Thoracic aorta (tissue), 2 donors: Measurements from ENCODE around the gene NHLRC2. TPM values are rescaled to one million over a fixed set of nuclear protein-coding genes. Genes with fewer than 3 reads are reported as not detected.

Experiments used
- ATAC-seq: fragments of 150-250 bp; one replicate; pipeline ENCODE4 v1.8.0; 2017; ENCODE audit warnings: low read depth; ENCODE audit not compliant: insufficient number of reproducible peaks, low FRiP score
- DNase-seq: peaks from one replicate; pipeline ENCODE4 v3.0.0-alpha.2; 2020; ENCODE audit warnings: low spot score
- H3K27ac ChIP-seq, 2 donors: fragments of 200-600 bp; sonication (generic); 1 replicate in 1 of 2; 2 replicates in 1 of 2; pipeline ENCODE4 v1.5.1; 2016; ENCODE audit warnings: mild to moderate bottlenecking in 2 of 2, moderate library complexity in 2 of 2
- H3K27me3 ChIP-seq: fragments of 200-600 bp; sonication (generic); replicated peaks from 2 replicates; pipeline ENCODE4 v1.6.0; 2016; ENCODE audit warnings: mild to moderate bottlenecking; ENCODE audit not compliant: insufficient read depth
- H3K36me3 ChIP-seq: fragments of 200-600 bp; sonication (generic); one replicate; pipeline ENCODE4 v1.5.1; 2016
- H3K4me1 ChIP-seq, 2 donors: fragments of 200-600 bp; sonication (generic); 1 replicate in 1 of 2; 2 replicates in 1 of 2; pipeline versions ENCODE4 v1.5.1 to v1.6.0; 2016; ENCODE audit warnings: low read depth in 2 of 2, mild to moderate bottlenecking in 1 of 2; ENCODE audit not compliant: control insufficient read depth in 1 of 2
- H3K4me3 ChIP-seq: fragments of 200-600 bp; sonication (generic); 2 replicates; pipeline ENCODE4 v1.5.1; 2016; ENCODE audit warnings: mild to moderate bottlenecking
- H3K9me3 ChIP-seq: fragments of 200-600 bp; sonication (generic); 2 replicates; pipeline ENCODE4 v1.5.1; 2016
- total RNA-seq, 2 donors: library from RNA; depleted of rRNA; stranded (reverse); fragments of >200 nt; gene quantifications; one replicate each; pipeline versions ENCODE4 v1.1.0 to v1.2.3, GENCODE V29; 2016
- TF ChIP-seq, protein P1 (sequence below): fragments of 200-600 bp; sonication (generic); IDR thresholded peaks from one replicate; pipeline ENCODE4 v1.5.1; 2019; ENCODE audit warnings: antibody characterized with exemption

Gene NHLRC2
- total RNA-seq, 2 donors from 2014 or later, result 21.9 to 56.5 TPM

DNA sequence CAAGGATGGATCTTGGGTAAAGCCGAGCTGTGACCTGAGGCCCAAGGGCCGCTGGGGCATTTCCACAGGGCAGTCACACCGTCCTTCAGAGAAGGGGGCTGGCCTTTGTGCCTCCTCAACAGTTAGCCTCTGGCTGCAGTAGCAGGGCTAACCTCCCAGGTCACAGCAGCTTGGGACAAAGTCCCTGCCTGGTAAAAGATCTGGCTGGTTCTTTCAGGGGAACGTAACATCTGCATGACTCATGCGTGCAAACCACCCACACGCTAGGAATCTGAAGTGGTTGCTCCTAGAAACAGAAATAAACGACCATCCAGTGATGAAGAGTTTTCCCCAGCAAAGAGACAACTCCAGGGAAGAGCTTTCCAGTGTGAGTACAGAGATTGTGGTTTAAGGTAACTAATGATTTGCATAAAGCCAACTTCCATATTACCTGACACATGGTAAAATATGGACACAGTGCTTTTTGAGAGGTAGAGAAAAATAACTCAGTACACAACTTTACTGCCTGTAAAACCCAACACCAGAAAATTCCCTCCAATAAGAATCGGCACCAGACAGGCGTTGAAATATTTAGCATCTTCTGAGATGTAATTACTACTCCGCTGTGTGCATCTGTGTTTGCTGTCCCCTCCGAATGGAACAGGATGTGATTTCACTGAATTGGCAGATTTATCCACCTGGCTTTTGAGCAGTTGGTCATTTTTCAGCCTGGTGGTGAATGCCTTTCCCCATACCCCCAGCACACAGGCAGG lies 104.3 kb downstream of the NHLRC2 start:
- ATAC-seq (peak; percentile 94), DNase-seq (no peak)
- Histone ChIP-seq H3K4me3 (no peak overlapping the region), H3K36me3 (no peaks in the 10 kb centered on the region), H3K9me3 (no peaks in the 10 kb centered on the region), H3K27ac (peak overlapping the region; percentile 31 to 71), H3K27me3 (no peaks in the 10 kb centered on the region), H3K4me1 (peaks cover 3 to 30% of the 10 kb centered on the region in 2 donors)
- TF ChIP-seq, protein P1, sequence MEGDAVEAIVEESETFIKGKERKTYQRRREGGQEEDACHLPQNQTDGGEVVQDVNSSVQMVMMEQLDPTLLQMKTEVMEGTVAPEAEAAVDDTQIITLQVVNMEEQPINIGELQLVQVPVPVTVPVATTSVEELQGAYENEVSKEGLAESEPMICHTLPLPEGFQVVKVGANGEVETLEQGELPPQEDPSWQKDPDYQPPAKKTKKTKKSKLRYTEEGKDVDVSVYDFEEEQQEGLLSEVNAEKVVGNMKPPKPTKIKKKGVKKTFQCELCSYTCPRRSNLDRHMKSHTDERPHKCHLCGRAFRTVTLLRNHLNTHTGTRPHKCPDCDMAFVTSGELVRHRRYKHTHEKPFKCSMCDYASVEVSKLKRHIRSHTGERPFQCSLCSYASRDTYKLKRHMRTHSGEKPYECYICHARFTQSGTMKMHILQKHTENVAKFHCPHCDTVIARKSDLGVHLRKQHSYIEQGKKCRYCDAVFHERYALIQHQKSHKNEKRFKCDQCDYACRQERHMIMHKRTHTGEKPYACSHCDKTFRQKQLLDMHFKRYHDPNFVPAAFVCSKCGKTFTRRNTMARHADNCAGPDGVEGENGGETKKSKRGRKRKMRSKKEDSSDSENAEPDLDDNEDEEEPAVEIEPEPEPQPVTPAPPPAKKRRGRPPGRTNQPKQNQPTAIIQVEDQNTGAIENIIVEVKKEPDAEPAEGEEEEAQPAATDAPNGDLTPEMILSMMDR, result no peak

DNA sequence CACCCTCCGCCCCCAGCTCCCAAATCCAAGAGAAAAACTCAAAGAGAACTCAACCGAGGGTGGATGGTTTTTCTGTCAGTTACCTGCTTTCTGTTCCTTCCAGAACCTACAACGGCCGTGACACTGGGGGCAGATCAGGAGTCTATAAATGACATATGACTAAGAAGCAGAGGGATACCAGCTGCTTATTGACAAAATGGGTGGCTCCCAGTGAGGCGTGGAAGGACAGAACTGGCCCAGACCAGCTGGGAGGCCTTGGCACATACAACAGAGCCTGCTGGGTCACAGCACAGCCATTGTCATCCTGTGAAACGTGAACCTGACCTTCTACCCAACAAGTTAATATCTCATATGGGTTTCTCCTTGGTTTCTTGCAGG lies 104.9 kb downstream of the NHLRC2 start:
- Histone ChIP-seq H3K27ac (peak overlapping the region in 1 of 2 donors; percentile 23), H3K4me3 (no peak overlapping the region), H3K4me1 (peaks cover 3 to 30% of the 10 kb centered on the region in 2 donors), H3K36me3 (no peaks in the 10 kb centered on the region), H3K9me3 (no peaks in the 10 kb centered on the region), H3K27me3 (no peaks in the 10 kb centered on the region)
- TF ChIP-seq, protein P1, result no peak
- no peak for DNase-seq
- no peak for ATAC-seq

DNA sequence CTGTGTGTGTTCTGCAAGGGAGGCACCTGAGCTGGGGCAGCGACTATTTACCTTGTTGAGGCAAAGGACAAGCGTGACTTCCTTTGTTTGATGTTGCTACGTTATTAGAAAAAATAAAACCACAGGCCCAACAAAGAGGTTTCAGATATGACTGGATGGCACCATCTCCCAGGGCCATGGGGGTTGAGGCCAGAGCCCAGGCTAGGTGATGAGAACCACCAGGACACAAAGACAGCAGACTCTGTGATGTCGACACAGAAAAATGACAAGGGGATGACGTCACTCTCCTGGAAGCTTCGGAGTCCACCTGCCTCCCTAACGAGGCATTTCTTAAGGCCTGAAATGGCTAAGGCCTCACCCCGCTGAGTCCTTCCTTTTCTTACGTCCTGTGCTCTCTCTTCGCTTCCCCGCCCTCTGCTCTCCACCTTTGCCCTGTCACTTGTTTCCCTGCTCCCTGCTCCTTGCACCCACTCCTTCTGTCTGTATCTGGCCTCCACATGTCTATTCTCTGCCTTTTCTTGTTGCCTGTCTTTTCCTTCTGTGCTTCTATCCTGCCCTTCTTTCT lies 106.2 kb downstream of the NHLRC2 start:
- ATAC-seq (no peak), DNase-seq (no peak)
- TF ChIP-seq, protein P1, result no peak
- no peaks in the 10 kb centered on the region for H3K36me3 ChIP-seq
- no peak overlapping the region for H3K27ac ChIP-seq
- peaks cover 3 to 30% of the 10 kb centered on the region in 2 donors for H3K4me1 ChIP-seq
- no peaks in the 10 kb centered on the region for H3K9me3 ChIP-seq
- no peaks in the 10 kb centered on the region for H3K27me3 ChIP-seq
- no peak overlapping the region for H3K4me3 ChIP-seq

DNA sequence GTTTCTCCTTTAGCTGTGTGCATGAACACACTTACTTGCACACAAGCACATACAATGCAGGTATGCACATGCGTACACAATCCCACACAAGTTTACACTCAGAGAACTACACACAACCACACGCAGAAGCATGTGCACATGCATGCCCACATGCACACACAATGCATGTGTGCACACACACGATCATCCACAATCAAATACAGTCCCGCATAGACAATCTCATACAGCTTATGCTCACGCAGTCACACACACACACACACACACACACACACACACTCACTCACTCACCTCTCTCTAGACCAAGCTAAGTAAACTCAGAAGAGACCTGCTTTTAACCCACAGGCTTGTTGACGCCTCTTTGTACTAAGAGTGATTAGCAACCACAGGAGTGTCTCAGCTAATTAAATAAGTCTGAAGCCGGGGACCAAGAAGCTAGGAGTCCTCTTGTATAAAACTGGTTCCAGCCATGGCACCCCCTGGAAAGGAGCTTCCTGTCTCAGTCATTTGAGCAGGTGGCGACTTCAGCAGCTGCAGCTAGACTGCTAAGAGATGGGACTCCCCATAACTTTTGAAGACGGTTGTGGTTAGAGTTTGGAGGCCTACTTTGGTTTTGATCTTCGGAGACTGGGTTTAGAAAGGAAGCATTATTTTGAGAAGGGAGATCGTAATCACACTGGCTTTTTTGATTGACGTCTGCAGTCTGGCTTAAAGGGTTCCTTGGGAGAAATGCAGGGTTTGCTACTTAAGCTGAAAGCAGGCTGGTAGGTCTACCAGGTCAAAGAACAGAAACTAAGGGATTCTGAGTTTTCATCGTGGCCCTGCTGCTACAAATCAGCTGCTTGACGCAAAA lies 106.9 kb downstream of the NHLRC2 start:
- H3K27ac ChIP-seq, result no peak overlapping the region
- no peaks in the 10 kb centered on the region for H3K36me3 ChIP-seq
- no peak for ATAC-seq
- TF ChIP-seq, protein P1, result no peak
- no peak overlapping the region for H3K4me3 ChIP-seq
- H3K27me3 ChIP-seq, result no peaks in the 10 kb centered on the region
- H3K4me1 ChIP-seq, result peaks cover 3 to 30% of the 10 kb centered on the region in 2 donors
- no peaks in the 10 kb centered on the region for H3K9me3 ChIP-seq
- DNase-seq, result no peak

DNA sequence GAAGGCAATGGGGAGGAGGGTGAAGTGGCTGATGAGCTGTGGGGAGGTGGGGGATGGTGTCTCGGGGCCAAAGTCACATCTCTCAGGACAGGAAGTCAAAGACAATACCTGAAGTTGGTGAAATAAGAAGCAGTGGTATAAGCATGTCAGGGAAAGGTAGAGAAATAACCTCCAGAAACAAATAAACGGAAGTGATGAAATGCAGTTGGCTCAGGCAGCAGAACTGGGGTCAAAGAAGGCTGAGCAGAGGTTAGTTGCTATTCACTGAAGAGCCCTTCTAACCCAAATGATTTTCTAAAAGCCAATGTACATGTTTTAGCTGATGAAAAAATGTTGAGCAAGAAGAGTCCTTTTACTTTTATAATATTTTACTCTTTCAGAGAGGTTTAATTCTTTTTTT lies 110.6 kb downstream of the NHLRC2 start:
- ATAC-seq, result no peak
- H3K36me3 ChIP-seq, result no peaks in the 10 kb centered on the region
- no peaks in the 10 kb centered on the region for H3K9me3 ChIP-seq

More for the DNA sequence above, 110.6 kb downstream of the NHLRC2 start:
- Histone ChIP-seq H3K4me1 (no peaks in the 10 kb centered on the region), H3K27me3 (no peaks in the 10 kb centered on the region), H3K4me3 (no peak overlapping the region), H3K27ac (no peak overlapping the region)
- TF ChIP-seq, protein P1, result no peak
- DNase-seq, result no peak
